GM10248 (cell line): ENCODE measurements around the gene OR5H1.

Source experiments
- CTCF ChIA-PET: fragments of 300-600 bp; sonication (Branson Sonifier 250); formaldehyde crosslinking; extraction: SDS; loops from one replicate; lab custom pipeline; 2021; ENCODE audit warnings: antibody characterized with exemption; lab: Yijun Ruan, JAX
- POLR2A ChIA-PET: fragments of 350-650 bp; sonication (Branson Sonifier 250); formaldehyde crosslinking; extraction: SDS; loops from one replicate; lab custom pipeline; 2020; ENCODE audit warnings: antibody characterized with exemption; lab: Yijun Ruan, JAX
- DNase-seq: peaks from one replicate; pipeline ENCODE4 v3.0.0; 2012; ENCODE audit errors: extremely low spot score
- CTCF ChIP-seq: IDR thresholded peaks from 2 replicates; pipeline ENCODE4 v1.5.1; 2012; ENCODE audit warnings: mild to moderate bottlenecking, low read depth; ENCODE audit errors: extremely low read depth, missing control alignments, control extremely low read depth

Gene OR5H1

GRCh38 chr3:98130421-98130820 is at the start of gene OR5H1:
TSS of gene OR5H1 (plus strand) at chr3:98130721. CDS start at chr3:98132698, 1,977 bp downstream.
- ChIA-PET POLR2A (no interaction called here), CTCF (no interaction called here)
- TF ChIP-seq CTCF, result no peak
- DNase-seq, result no peak

- TF ChIP-seq CTCF, result no peak
- DNase-seq, result no peak
- ChIA-PET CTCF (no interaction called here), POLR2A (no interaction called here)
These were observed 43.6 kb upstream of the OR5H1 start, which contains the start of gene OR5AC2 for GRCh38 chr3:98086873-98087272. TSS of gene OR5AC2 (plus strand) at chr3:98087173. CDS start at chr3:98087173, 0 bp downstream.

DNA sequence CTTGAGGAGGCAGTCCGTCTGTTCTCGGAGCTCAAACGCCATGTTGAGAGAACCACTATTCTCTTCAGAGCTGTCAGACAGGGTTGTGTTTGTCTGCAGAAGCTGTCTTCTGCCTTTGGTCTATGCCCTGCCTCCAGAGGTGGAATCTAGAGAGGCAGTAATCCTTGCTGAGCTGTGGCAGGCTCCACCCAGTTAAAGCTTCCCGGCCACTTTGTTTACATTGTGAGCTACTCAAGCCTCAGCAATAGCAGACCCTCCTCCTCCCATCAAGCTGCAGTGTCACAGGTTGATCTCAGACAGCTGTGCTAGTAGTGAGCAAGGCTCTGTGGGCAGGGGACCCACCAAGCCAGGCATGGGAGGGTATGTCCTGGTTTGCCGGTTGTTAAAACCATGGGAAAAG is 34.6 kb upstream of the OR5H1 start:
- POLR2A ChIA-PET, result no interaction called here
- CTCF ChIA-PET, result no interaction called here
- no peak for DNase-seq
- no peak for TF ChIP-seq CTCF

GRCh38 chr3:98099848-98100247 is 30.7 kb upstream of the OR5H1 start:
- TF ChIP-seq CTCF, result no peak
- POLR2A ChIA-PET, result no interaction called here
- DNase-seq, result no peak
- CTCF ChIA-PET, result interaction anchor here (1.2 kb wide), 1 partner anchor 14 kb away, joined by 3 read pairs; no protein-coding TSS in a partner anchor

DNA sequence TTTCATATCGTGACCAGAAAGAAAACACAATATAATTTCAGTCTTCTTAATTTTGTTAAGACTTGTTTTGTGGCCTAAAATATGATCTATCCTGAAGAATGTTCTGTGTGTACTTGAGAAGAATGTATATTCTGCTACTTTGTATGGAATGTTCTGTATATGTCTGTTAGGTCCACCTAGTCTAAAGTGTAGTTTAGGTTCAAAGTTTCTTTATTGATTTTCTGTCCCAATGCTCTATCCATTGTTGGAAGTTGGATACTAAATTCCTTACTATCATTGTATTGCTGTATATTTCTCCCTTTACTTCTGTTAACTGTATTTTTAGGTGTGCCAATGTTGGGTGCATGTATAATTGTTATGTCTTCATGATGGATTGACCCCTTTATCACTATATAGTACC is 22.4 kb upstream of the OR5H1 start:
- CTCF ChIA-PET, result no interaction called here
- POLR2A ChIA-PET, result no interaction called here
- no peak for TF ChIP-seq CTCF
- DNase-seq, result no peak

DNA sequence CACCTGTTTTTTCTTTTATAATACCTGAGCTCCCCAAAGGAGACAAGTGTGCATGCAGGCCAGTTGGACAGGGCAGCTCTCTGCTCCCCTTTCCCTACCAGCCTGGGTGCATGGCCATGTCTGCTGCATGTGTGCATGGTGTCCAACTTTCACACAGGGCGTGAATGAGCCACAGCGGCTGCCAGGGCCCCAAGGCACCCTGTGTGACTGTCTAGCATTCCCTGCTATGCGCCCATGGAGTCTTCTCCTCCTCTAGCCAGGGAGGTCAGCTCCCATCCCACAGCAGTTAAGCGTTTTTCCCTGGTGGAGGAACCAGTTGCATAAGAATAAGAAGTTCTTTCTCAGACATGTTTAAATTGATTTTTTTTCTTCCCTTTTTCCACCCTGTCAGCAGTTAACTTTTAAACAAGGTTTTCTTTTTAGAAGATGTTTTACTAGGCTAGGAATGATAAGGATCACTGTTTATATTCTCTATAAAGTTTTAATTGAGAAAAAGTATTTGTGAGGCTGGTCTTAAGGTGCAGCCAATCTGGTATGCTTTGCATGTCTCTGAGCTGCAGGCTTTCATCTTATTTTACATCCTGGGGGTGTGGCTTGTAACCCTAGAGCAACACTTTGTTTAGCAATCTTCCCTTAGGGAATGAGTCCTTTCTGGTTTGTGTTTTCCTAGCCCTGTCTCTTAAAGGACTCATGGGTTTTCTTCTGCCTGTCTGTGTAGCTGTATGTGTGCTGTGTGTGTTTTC is 20.5 kb upstream of the OR5H1 start:
- CTCF ChIA-PET, result interaction anchor here (0.7 kb wide), 1 partner anchor 54 kb away, joined by 3 read pairs; no protein-coding TSS in a partner anchor
- POLR2A ChIA-PET, result no interaction called here
- no peak for TF ChIP-seq CTCF
- DNase-seq, result no peak
